Activated T-cell treated with anti-CD3 and anti-CD28 coated beads, Interleukin-2, amount 50 U/mL, for 4 hours (primary cell): ENCODE measurements around the gene CPN1. TPM values are rescaled to one million over a fixed set of nuclear protein-coding genes. Genes with fewer than 3 reads are reported as not detected.

Experiments used
- total RNA-seq, 3 donors: library from RNA; stranded (reverse); gene quantifications; one replicate each; pipeline ENCODE4 v1.2.1, GENCODE V29; 2021

Gene CPN1
- total RNA-seq, 3 donors from 2014 or later, result not detected

Other genes with a start within 250 kb of the CPN1 start
- gene DNMBP, start 71.9 kb downstream of the CPN1 start, total RNA-seq, result 1 to 10 TPM; 1.0 to 1.3 (median 1.2) TPM
- gene ERLIN1, start 104.2 kb upstream of the CPN1 start, total RNA-seq, result 10 to 100 TPM; 20.3 to 26.5 (median 21.9) TPM
- 10 to 100 TPM; 40.4 to 44.1 (median 42.8) TPM for gene CHUK, start 147.7 kb upstream of the CPN1 start, total RNA-seq
- gene CWF19L1, start 185.8 kb upstream of the CPN1 start, total RNA-seq, result 10 to 100 TPM; 37.6 to 47.0 (median 40.8) TPM
- 10 to 100 TPM; 62.5 to 79.5 (median 75.5) TPM for gene BLOC1S2, start 204.8 kb upstream of the CPN1 start, total RNA-seq
- gene PKD2L1, start 248.4 kb upstream of the CPN1 start, total RNA-seq, result not detected